GM23338 (cell line): ENCODE data around the gene CARF. TPM values are rescaled to one million over a fixed set of nuclear protein-coding genes. Genes with fewer than 3 reads are reported as not detected.

Source experiments
- ATAC-seq: fragments of 200-7000 bp; cut with Tn5 transposase; 3 replicates; pipeline ENCODE4 v1.9.1; 2020
- DNase-seq: peaks from one replicate; pipeline ENCODE4 v3.0.0-alpha.2; 2015; ENCODE audit warnings: low spot score
- H2AFZ ChIP-seq: fragments of 200-600 bp; sonication (generic); 2 replicates; pipeline ENCODE4 v1.8.0; 2016; ENCODE audit warnings: antibody characterized with exemption, mild to moderate bottlenecking, moderate library complexity
- H3F3A ChIP-seq: fragments of 200-600 bp; sonication (generic); replicated peaks from 2 replicates; pipeline ENCODE4 v1.8.0; 2017; ENCODE audit warnings: antibody characterized with exemption, mixed run types, low read depth
- H3K27ac ChIP-seq: fragments of 200-600 bp; sonication (generic); 2 replicates; pipeline ENCODE4 v1.6.1; 2016; ENCODE audit warnings: low read depth
- H3K27me3 ChIP-seq: fragments of 200-600 bp; sonication (generic); 2 replicates; pipeline ENCODE4 v1.8.0; 2016; ENCODE audit warnings: mild to moderate bottlenecking, mixed run types, moderate library complexity; ENCODE audit not compliant: insufficient read depth
- H3K36me3 ChIP-seq: fragments of 200-600 bp; sonication (generic); 2 replicates; pipeline ENCODE4 v1.8.0; 2016; ENCODE audit warnings: mild to moderate bottlenecking; ENCODE audit not compliant: insufficient read depth
- H3K4me1 ChIP-seq: fragments of 200-600 bp; sonication (generic); 2 replicates; pipeline ENCODE4 v1.8.0; 2016; ENCODE audit warnings: mild to moderate bottlenecking, moderate library complexity; ENCODE audit not compliant: insufficient read depth
- H3K4me2 ChIP-seq: fragments of 200-600 bp; sonication (generic); 2 replicates; pipeline ENCODE4 v1.7.1; 2017; ENCODE audit warnings: mixed run types
- H3K4me3 ChIP-seq: fragments of 200-600 bp; sonication (generic); 2 replicates; pipeline ENCODE4 v1.6.1; 2016; ENCODE audit warnings: mixed run types
- H3K79me2 ChIP-seq: fragments of 200-600 bp; sonication (generic); replicated peaks from 2 replicates; pipeline ENCODE4 v1.8.0; 2017; ENCODE audit warnings: mild to moderate bottlenecking; ENCODE audit not compliant: insufficient read depth
- H3K9me2 ChIP-seq: fragments of 200-600 bp; sonication (generic); 2 replicates; pipeline ENCODE4 v1.8.0; 2017; ENCODE audit not compliant: insufficient read depth
- H4K20me1 ChIP-seq: fragments of 200-600 bp; sonication (generic); replicated peaks from 2 replicates; pipeline ENCODE4 v1.8.0; 2017; ENCODE audit warnings: mild to moderate bottlenecking; ENCODE audit not compliant: insufficient read depth
- H3K27ac Mint-ChIP-seq: 2 replicates; pipeline ENCODE4 v1.8.0; 2020; ENCODE audit warnings: inconsistent platforms, mild to moderate bottlenecking, moderate library complexity, mixed read lengths
- H3K27me3 Mint-ChIP-seq: 3 replicates; pipeline ENCODE4 v1.8.0; 2022; ENCODE audit warnings: low read depth, mild to moderate bottlenecking, moderate library complexity, mixed read lengths, inconsistent platforms; ENCODE audit not compliant: insufficient read depth, poor library complexity
- H3K36me3 Mint-ChIP-seq: 3 replicates; pipeline ENCODE4 v1.8.0; 2021; ENCODE audit warnings: low read depth, mild to moderate bottlenecking, inconsistent platforms, moderate library complexity, mixed read lengths
- H3K4me1 Mint-ChIP-seq: 3 replicates; pipeline ENCODE4 v1.8.0; 2020; ENCODE audit warnings: mild to moderate bottlenecking, inconsistent platforms, mixed read lengths
- H3K4me3 Mint-ChIP-seq: 3 replicates; pipeline ENCODE4 v1.8.0; 2021; ENCODE audit warnings: moderate library complexity, mild to moderate bottlenecking, inconsistent platforms, mixed read lengths
- H3K9me3 Mint-ChIP-seq: 3 replicates; pipeline ENCODE4 v1.8.0; 2020; ENCODE audit warnings: moderate library complexity, mild to moderate bottlenecking, inconsistent platforms, mixed read lengths
- CREB1 ChIP-seq: fragments of 250-450 bp; sonication (Bioruptor Pico); IDR thresholded peaks from 2 replicates; pipeline ENCODE4 v1.5.0; 2020; ENCODE audit warnings: low read depth, mild to moderate bottlenecking, moderate library complexity
- EZH2 ChIP-seq: fragments of 200-600 bp; sonication (generic); IDR thresholded peaks from one replicate; pipeline ENCODE4 v1.8.0; 2017; ENCODE audit warnings: antibody characterized with exemption, mild to moderate bottlenecking, low read depth; ENCODE audit not compliant: unreplicated experiment
- EZH2phosphoT487 ChIP-seq: fragments of 200-600 bp; sonication (generic); IDR thresholded peaks from one replicate; pipeline ENCODE4 v1.8.1; 2018; ENCODE audit warnings: antibody characterized with exemption; ENCODE audit not compliant: unreplicated experiment
- JUNB ChIP-seq: IDR thresholded peaks from one replicate; pipeline ENCODE4 v1.6.1; 2016; ENCODE audit warnings: antibody characterized with exemption; ENCODE audit not compliant: unreplicated experiment
- NANOG ChIP-seq: IDR thresholded peaks from 2 replicates; pipeline ENCODE4 v1.6.1; 2016; ENCODE audit warnings: antibody characterized with exemption, borderline replicate concordance
- POLR2AphosphoS5 ChIP-seq: IDR thresholded peaks from 2 replicates; pipeline ENCODE4 v1.6.1; 2016; ENCODE audit warnings: antibody characterized with exemption, low read depth
- STAT1 ChIP-seq: IDR thresholded peaks from one replicate; pipeline ENCODE4 v1.6.1; 2016; ENCODE audit warnings: antibody characterized with exemption; ENCODE audit not compliant: unreplicated experiment
- ZNF331 ChIP-seq: fragments of 250-450 bp; sonication (Bioruptor Pico); IDR thresholded peaks from 2 replicates; pipeline ENCODE4 v1.5.0; 2020; ENCODE audit warnings: low read depth, mild to moderate bottlenecking, moderate library complexity
- polyA plus RNA-seq: library from polyadenylated mRNA; unstranded; fragments of >200 nt; fragmentation: Nextera tagmentation; extraction: Ambion mirVana; gene quantifications from 2 replicates; pipeline ENCODE4 v1.2.1, GENCODE V29; 2016
- total RNA-seq: library from RNA; depleted of rRNA; stranded (reverse); fragments of >200 nt; shearing (Covaris generic); gene quantifications from 2 replicates; pipeline ENCODE4 v1.2.3, GENCODE V29; 2014
- TF ChIP-seq, protein P1 (sequence below): fragments of 250-450 bp; sonication (Bioruptor Pico); IDR thresholded peaks from 2 replicates; pipeline ENCODE4 v1.5.0; 2020; ENCODE audit warnings: mild to moderate bottlenecking, moderate library complexity
- TF ChIP-seq, protein P2 (sequence below), 2 experiments: fragments of 200-600 bp in 1 of 2; sonication (generic) in 1 of 2; conservative IDR thresholded peaks; 2 replicates each; pipeline versions ENCODE4 v1.5.1 to v1.6.1; 2016 to 2017; ENCODE audit warnings: antibody characterized with exemption in 2 of 2, low read depth in 2 of 2, mild to moderate bottlenecking in 2 of 2, moderate library complexity in 1 of 2
- TF ChIP-seq, protein P3 (sequence below): IDR thresholded peaks from 2 replicates; pipeline ENCODE4 v1.6.1; 2016; ENCODE audit warnings: antibody characterized with exemption
- TF ChIP-seq, protein P4 (sequence below): IDR thresholded peaks from one replicate; pipeline ENCODE4 v1.6.1; 2018; ENCODE audit warnings: antibody characterized with exemption; ENCODE audit not compliant: unreplicated experiment

Gene CARF
- total and polyA plus RNA-seq, 2 experiments from 2014 or later = 1.7 to 3.3 TPM

DNA sequence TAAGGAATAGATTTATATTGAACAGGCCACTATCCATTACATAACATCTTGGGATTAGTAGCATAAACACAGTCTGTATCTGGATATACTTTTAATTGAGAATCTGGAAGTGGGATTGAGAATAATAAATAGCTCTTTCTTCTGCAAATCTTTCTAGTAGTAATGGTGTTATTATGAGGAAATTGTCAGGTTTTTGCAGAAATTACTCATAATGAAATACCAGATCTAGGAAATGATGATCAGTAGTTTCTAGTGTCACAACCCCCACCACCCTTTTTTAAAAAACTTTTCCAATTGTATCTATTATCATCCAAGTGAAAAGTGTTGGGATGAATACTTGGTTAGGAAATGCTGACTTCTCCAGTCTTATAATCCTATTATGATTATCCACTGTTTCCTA, 121.3 kb downstream of the CARF start (continued):
- TF ChIP-seq, protein P1, sequence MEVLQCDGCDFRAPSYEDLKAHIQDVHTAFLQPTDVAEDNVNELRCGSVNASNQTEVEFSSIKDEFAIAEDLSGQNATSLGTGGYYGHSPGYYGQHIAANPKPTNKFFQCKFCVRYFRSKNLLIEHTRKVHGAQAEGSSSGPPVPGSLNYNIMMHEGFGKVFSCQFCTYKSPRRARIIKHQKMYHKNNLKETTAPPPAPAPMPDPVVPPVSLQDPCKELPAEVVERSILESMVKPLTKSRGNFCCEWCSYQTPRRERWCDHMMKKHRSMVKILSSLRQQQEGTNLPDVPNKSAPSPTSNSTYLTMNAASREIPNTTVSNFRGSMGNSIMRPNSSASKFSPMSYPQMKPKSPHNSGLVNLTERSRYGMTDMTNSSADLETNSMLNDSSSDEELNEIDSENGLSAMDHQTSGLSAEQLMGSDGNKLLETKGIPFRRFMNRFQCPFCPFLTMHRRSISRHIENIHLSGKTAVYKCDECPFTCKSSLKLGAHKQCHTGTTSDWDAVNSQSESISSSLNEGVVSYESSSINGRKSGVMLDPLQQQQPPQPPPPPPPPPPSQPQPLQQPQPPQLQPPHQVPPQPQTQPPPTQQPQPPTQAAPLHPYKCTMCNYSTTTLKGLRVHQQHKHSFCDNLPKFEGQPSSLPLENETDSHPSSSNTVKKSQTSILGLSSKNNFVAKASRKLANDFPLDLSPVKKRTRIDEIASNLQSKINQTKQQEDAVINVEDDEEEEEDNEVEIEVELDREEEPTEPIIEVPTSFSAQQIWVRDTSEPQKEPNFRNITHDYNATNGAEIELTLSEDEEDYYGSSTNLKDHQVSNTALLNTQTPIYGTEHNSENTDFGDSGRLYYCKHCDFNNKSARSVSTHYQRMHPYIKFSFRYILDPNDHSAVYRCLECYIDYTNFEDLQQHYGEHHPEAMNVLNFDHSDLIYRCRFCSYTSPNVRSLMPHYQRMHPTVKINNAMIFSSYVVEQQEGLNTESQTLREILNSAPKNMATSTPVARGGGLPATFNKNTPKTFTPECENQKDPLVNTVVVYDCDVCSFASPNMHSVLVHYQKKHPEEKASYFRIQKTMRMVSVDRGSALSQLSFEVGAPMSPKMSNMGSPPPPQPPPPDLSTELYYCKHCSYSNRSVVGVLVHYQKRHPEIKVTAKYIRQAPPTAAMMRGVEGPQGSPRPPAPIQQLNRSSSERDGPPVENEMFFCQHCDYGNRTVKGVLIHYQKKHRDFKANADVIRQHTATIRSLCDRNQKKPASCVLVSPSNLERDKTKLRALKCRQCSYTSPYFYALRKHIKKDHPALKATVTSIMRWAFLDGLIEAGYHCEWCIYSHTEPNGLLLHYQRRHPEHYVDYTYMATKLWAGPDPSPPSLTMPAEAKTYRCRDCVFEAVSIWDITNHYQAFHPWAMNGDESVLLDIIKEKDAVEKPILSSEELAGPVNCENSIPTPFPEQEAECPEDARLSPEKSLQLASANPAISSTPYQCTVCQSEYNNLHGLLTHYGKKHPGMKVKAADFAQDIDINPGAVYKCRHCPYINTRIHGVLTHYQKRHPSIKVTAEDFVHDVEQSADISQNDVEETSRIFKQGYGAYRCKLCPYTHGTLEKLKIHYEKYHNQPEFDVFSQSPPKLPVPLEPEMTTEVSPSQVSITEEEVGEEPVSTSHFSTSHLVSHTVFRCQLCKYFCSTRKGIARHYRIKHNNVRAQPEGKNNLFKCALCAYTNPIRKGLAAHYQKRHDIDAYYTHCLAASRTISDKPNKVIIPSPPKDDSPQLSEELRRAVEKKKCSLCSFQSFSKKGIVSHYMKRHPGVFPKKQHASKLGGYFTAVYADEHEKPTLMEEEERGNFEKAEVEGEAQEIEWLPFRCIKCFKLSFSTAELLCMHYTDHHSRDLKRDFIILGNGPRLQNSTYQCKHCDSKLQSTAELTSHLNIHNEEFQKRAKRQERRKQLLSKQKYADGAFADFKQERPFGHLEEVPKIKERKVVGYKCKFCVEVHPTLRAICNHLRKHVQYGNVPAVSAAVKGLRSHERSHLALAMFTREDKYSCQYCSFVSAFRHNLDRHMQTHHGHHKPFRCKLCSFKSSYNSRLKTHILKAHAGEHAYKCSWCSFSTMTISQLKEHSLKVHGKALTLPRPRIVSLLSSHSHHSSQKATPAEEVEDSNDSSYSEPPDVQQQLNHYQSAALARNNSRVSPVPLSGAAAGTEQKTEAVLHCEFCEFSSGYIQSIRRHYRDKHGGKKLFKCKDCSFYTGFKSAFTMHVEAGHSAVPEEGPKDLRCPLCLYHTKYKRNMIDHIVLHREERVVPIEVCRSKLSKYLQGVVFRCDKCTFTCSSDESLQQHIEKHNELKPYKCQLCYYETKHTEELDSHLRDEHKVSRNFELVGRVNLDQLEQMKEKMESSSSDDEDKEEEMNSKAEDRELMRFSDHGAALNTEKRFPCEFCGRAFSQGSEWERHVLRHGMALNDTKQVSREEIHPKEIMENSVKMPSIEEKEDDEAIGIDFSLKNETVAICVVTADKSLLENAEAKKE = no peak
- TF ChIP-seq CREB1 (CRISPR knock-in tag) (no peak), EZH2phosphoT487 (no peak), STAT1 (no peak), ZNF331 (CRISPR knock-in tag) (no peak), POLR2AphosphoS5 (no peak)
- TF ChIP-seq, protein P2, sequence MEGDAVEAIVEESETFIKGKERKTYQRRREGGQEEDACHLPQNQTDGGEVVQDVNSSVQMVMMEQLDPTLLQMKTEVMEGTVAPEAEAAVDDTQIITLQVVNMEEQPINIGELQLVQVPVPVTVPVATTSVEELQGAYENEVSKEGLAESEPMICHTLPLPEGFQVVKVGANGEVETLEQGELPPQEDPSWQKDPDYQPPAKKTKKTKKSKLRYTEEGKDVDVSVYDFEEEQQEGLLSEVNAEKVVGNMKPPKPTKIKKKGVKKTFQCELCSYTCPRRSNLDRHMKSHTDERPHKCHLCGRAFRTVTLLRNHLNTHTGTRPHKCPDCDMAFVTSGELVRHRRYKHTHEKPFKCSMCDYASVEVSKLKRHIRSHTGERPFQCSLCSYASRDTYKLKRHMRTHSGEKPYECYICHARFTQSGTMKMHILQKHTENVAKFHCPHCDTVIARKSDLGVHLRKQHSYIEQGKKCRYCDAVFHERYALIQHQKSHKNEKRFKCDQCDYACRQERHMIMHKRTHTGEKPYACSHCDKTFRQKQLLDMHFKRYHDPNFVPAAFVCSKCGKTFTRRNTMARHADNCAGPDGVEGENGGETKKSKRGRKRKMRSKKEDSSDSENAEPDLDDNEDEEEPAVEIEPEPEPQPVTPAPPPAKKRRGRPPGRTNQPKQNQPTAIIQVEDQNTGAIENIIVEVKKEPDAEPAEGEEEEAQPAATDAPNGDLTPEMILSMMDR (conservative IDR thresholded peaks at IDR 0.05; ENCODE audit: low read depth in 2 of 2) = no peak

DNA sequence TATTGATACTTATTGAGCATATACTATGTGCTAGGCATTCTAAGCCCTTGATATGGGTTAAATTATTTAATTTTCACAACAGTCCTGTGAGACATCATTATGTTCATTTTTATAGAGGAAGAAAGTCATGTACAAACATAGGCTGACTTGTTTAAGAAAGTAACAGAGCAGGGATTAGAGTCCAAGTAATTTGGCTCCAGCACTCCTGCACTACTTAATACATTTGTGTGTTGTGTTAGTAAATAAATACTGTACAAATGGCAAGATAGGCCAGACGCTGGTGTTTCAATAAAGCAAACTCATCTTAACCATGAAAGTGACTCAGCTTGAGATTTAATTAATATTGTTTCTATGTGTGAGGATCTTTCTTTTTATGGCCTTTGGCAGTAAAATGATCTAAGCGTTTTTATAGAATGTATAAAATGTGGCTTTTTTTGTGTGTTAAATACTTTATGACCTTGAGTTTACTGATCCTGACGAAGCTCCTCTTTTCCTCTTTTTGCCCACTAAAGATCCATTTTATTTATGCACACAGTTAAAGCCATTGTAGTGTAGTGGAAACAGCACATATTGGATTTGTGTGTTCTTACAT, 123.9 kb downstream of the CARF start:
- H3K9me2 ChIP-seq = no peaks in the 10 kb centered on the region
- no peak for ATAC-seq
- H3F3A ChIP-seq = no peaks in the 10 kb centered on the region
- Mint-ChIP-seq H3K36me3 (peaks cover 4% of the 10 kb centered on the region; the same call in 2 of the 3 replicates), H3K27ac (peak overlapping the region; percentile 10; the same call in 1 of the 2 replicates), H3K4me3 (no peak overlapping the region), H3K9me3 (peaks cover 4% of the 10 kb centered on the region; the same call in 1 of the 3 replicates), H3K27me3 (no peaks in the 10 kb centered on the region), H3K4me1 (peaks cover 6% of the 10 kb centered on the region; the same call in 2 of the 3 replicates)
- H2AFZ ChIP-seq = no peak overlapping the region
- no peaks in the 10 kb centered on the region for H3K4me1 ChIP-seq
- no peak overlapping the region for H3K4me3 ChIP-seq
- H3K27ac ChIP-seq = no peak overlapping the region
- H4K20me1 ChIP-seq = no peaks in the 10 kb centered on the region
- H3K36me3 ChIP-seq = no peaks in the 10 kb centered on the region
- no peak overlapping the region for H3K4me2 ChIP-seq
- no peaks in the 10 kb centered on the region for H3K27me3 ChIP-seq
- no peak for DNase-seq
- H3K79me2 ChIP-seq = no peaks in the 10 kb centered on the region
- TF ChIP-seq, protein P3, sequence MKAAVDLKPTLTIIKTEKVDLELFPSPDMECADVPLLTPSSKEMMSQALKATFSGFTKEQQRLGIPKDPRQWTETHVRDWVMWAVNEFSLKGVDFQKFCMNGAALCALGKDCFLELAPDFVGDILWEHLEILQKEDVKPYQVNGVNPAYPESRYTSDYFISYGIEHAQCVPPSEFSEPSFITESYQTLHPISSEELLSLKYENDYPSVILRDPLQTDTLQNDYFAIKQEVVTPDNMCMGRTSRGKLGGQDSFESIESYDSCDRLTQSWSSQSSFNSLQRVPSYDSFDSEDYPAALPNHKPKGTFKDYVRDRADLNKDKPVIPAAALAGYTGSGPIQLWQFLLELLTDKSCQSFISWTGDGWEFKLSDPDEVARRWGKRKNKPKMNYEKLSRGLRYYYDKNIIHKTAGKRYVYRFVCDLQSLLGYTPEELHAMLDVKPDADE = no peak
- TF ChIP-seq NANOG = no peak
- TF ChIP-seq JUNB = no peak
- TF ChIP-seq, protein P4, sequence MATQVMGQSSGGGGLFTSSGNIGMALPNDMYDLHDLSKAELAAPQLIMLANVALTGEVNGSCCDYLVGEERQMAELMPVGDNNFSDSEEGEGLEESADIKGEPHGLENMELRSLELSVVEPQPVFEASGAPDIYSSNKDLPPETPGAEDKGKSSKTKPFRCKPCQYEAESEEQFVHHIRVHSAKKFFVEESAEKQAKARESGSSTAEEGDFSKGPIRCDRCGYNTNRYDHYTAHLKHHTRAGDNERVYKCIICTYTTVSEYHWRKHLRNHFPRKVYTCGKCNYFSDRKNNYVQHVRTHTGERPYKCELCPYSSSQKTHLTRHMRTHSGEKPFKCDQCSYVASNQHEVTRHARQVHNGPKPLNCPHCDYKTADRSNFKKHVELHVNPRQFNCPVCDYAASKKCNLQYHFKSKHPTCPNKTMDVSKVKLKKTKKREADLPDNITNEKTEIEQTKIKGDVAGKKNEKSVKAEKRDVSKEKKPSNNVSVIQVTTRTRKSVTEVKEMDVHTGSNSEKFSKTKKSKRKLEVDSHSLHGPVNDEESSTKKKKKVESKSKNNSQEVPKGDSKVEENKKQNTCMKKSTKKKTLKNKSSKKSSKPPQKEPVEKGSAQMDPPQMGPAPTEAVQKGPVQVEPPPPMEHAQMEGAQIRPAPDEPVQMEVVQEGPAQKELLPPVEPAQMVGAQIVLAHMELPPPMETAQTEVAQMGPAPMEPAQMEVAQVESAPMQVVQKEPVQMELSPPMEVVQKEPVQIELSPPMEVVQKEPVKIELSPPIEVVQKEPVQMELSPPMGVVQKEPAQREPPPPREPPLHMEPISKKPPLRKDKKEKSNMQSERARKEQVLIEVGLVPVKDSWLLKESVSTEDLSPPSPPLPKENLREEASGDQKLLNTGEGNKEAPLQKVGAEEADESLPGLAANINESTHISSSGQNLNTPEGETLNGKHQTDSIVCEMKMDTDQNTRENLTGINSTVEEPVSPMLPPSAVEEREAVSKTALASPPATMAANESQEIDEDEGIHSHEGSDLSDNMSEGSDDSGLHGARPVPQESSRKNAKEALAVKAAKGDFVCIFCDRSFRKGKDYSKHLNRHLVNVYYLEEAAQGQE = no peak
- no peak for TF ChIP-seq EZH2
